BLaER1 (cell line): ENCODE data around the gene LONP2.

ENCODE experiments used
- H3K27ac ChIP-seq: shearing (Covaris generic); formaldehyde crosslinking; 2 replicates; pipeline ENCODE4 v1.8.1; 2022
- H3K27me3 ChIP-seq: shearing (Covaris generic); formaldehyde crosslinking; 2 replicates; pipeline ENCODE4 v1.8.1; 2022
- H3K36me3 ChIP-seq: shearing (Covaris generic); formaldehyde crosslinking; 2 replicates; pipeline ENCODE4 v1.8.1; 2022
- H3K4me1 ChIP-seq: shearing (Covaris generic); formaldehyde crosslinking; 2 replicates; pipeline ENCODE4 v1.8.1; 2022
- H3K4me2 ChIP-seq: shearing (Covaris generic); formaldehyde crosslinking; 2 replicates; pipeline ENCODE4 v1.8.1; 2022
- H3K4me3 ChIP-seq: shearing (Covaris generic); formaldehyde crosslinking; 2 replicates; pipeline ENCODE4 v1.8.1; 2022
- H3K9ac ChIP-seq: shearing (Covaris generic); formaldehyde crosslinking; 2 replicates; pipeline ENCODE4 v1.8.1; 2022
- H3K9me3 ChIP-seq: shearing (Covaris generic); formaldehyde crosslinking; 2 replicates; pipeline ENCODE4 v1.8.1; 2022
- H4K20me1 ChIP-seq: shearing (Covaris generic); formaldehyde crosslinking; 2 replicates; pipeline ENCODE4 v1.8.1; 2022
- Cebpa-rat ChIP-seq: shearing (Covaris generic); IDR thresholded peaks from 2 replicates; pipeline ENCODE4 v1.8.1; 2022

Gene LONP2

GRCh38 chr16:48284772-48285409 lies 40.8 kb downstream of the LONP2 start:
- Histone ChIP-seq H3K27me3 (no peaks in the 10 kb centered on the region), H3K9me3 (peaks cover 27% of the 10 kb centered on the region), H3K4me1 (peaks cover 14% of the 10 kb centered on the region), H3K4me2 (no peak overlapping the region), H3K9ac (no peak overlapping the region), H3K36me3 (peaks cover 74% of the 10 kb centered on the region), H4K20me1 (no peaks in the 10 kb centered on the region), H3K4me3 (no peak overlapping the region), H3K27ac (no peak overlapping the region)
- no peak for TF ChIP-seq Cebpa-rat

GRCh38 chr16:48287239-48287638 lies 43.1 kb downstream of the LONP2 start:
- no peak overlapping the region for H3K4me2 ChIP-seq
- H3K27me3 ChIP-seq, result no peaks in the 10 kb centered on the region
- no peak overlapping the region for H3K27ac ChIP-seq
- peaks cover 27% of the 10 kb centered on the region for H3K9me3 ChIP-seq
- no peak for TF ChIP-seq Cebpa-rat
- no peak overlapping the region for H3K9ac ChIP-seq
- H3K4me3 ChIP-seq, result no peak overlapping the region
- no peaks in the 10 kb centered on the region for H4K20me1 ChIP-seq
- H3K4me1 ChIP-seq, result peaks cover 26% of the 10 kb centered on the region
- peaks cover 86% of the 10 kb centered on the region for H3K36me3 ChIP-seq

DNA sequence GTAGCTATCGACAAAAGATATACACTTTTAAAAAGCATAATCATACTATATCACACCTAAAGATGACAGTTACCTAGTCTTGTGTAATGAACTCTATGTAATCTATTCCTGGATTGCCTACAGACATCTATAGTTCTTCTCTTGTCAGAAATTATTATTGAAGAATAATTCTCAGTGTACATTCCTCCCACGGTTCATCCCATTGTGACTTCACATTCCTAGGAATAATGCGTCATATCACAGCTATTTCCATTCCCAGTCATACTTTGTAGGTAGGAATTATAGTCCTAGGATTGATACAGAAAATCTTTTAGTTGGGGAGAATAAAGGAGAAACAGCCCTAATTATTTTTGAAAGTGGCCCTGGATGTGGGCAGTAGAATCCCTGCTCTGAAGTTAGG lies 47.2 kb downstream of the LONP2 start:
- peaks cover 93% of the 10 kb centered on the region for H3K36me3 ChIP-seq
- peaks cover 15% of the 10 kb centered on the region for H3K4me1 ChIP-seq
- no peak overlapping the region for H3K9ac ChIP-seq
- no peak overlapping the region for H3K27ac ChIP-seq
- H3K4me2 ChIP-seq, result no peak overlapping the region
- H3K4me3 ChIP-seq, result no peak overlapping the region
- H3K9me3 ChIP-seq, result peaks cover 16% of the 10 kb centered on the region
- no peak for TF ChIP-seq Cebpa-rat
- H4K20me1 ChIP-seq, result no peaks in the 10 kb centered on the region
- no peaks in the 10 kb centered on the region for H3K27me3 ChIP-seq

GRCh38 chr16:48291754-48292153 lies 47.7 kb downstream of the LONP2 start:
- Histone ChIP-seq H3K9me3 (peaks cover 11% of the 10 kb centered on the region), H3K36me3 (peaks cover 93% of the 10 kb centered on the region), H3K9ac (no peak overlapping the region), H3K4me2 (no peak overlapping the region), H3K27me3 (no peaks in the 10 kb centered on the region), H3K27ac (no peak overlapping the region), H3K4me1 (peaks cover 15% of the 10 kb centered on the region), H4K20me1 (no peaks in the 10 kb centered on the region), H3K4me3 (no peak overlapping the region)
- TF ChIP-seq Cebpa-rat, result no peak

DNA sequence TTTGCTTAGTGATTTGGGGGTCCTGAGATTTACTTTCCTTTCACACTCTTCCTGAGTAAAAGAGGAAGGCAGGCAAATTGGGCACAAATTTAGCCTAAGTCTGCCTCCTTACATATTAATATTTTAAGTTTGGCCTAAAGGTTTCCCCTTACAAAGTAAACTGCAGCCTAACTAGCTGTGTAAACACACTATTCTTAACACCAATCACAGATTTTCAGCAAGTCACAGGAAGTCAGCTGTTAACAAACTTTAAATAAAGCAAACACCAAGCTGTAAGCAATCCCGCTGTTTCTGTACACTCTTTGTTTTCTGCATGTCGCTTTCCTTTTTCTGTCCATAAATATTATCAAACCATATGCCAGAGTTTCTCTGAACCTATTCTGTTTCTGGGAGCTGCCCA lies 48.4 kb downstream of the LONP2 start:
- no peak overlapping the region for H3K4me3 ChIP-seq
- H4K20me1 ChIP-seq, result no peaks in the 10 kb centered on the region
- no peak overlapping the region for H3K4me2 ChIP-seq
- H3K9ac ChIP-seq, result no peak overlapping the region
- peaks cover 93% of the 10 kb centered on the region for H3K36me3 ChIP-seq
- peaks cover 4% of the 10 kb centered on the region for H3K9me3 ChIP-seq
- no peak for TF ChIP-seq Cebpa-rat
- peaks cover 15% of the 10 kb centered on the region for H3K4me1 ChIP-seq
- H3K27me3 ChIP-seq, result no peaks in the 10 kb centered on the region
- H3K27ac ChIP-seq, result no peak overlapping the region

DNA sequence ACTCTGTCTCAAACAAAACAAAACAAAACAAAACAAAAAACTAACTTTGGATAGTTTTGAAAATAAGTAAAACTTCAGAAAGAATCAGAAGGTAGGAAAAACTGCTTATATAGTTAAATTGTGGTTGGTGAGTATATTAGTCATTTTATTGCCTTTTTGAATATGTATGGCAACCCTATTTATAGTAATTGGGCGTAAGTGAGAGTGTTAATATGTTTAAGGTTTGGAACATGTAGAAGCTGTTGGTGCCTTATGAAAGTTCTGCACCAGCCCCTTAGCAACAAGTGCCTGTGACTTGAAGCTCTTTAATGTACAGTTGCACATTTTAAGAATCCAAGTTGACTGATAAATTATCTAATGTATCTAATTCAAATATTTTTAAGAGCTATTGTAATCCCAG lies 50.6 kb downstream of the LONP2 start:
- Histone ChIP-seq H3K27ac (no peak overlapping the region), H3K36me3 (peaks cover 90% of the 10 kb centered on the region), H3K4me1 (peaks cover 15% of the 10 kb centered on the region), H3K4me3 (no peak overlapping the region), H4K20me1 (no peaks in the 10 kb centered on the region), H3K4me2 (no peak overlapping the region), H3K27me3 (no peaks in the 10 kb centered on the region), H3K9me3 (no peaks in the 10 kb centered on the region), H3K9ac (no peak overlapping the region)
- TF ChIP-seq Cebpa-rat, result no peak

- Histone ChIP-seq H3K4me2 (no peak overlapping the region), H4K20me1 (no peaks in the 10 kb centered on the region), H3K4me1 (peaks cover 8% of the 10 kb centered on the region), H3K36me3 (peaks cover 91% of the 10 kb centered on the region), H3K9me3 (no peaks in the 10 kb centered on the region), H3K27me3 (no peaks in the 10 kb centered on the region), H3K4me3 (no peak overlapping the region), H3K9ac (no peak overlapping the region), H3K27ac (no peak overlapping the region)
- no peak for TF ChIP-seq Cebpa-rat
These were observed 51.6 kb downstream of the LONP2 start for GRCh38 chr16:48295488-48296281.

GRCh38 chr16:48299471-48299870 lies 55.4 kb downstream of the LONP2 start:
- no peak overlapping the region for H3K9ac ChIP-seq
- no peaks in the 10 kb centered on the region for H3K4me1 ChIP-seq
- H3K9me3 ChIP-seq, result peaks cover 2% of the 10 kb centered on the region; the same call in 1 of the 2 replicates
- H3K36me3 ChIP-seq, result peaks cover 89% of the 10 kb centered on the region
- no peaks in the 10 kb centered on the region for H4K20me1 ChIP-seq
- no peak overlapping the region for H3K4me2 ChIP-seq
- H3K27me3 ChIP-seq, result no peaks in the 10 kb centered on the region
- H3K4me3 ChIP-seq, result no peak overlapping the region
- TF ChIP-seq Cebpa-rat, result no peak
- no peak overlapping the region for H3K27ac ChIP-seq

DNA sequence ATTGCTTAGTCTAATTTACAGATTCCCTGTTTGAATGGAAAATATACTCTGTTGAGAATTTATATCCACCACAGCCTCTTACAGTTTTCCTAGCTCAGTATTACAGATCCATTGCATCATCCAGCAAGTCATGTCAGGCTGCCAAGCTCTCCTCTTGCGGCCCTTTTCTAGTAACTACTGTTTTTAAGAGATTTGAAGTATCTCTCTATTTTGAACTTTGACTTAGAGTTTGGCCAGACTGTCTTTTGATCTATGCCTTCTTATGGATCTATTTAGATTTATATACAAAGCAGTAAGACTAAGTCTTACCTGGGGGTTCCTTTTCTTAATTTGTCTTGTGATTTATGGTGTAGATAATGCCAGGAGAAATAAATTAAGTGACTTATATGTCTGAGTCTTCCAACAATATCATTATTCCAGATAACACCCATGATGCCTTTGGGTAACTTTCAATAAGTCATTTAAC lies 56.3 kb downstream of the LONP2 start:
- H3K4me3 ChIP-seq, result no peak overlapping the region
- no peak overlapping the region for H3K27ac ChIP-seq
- H3K4me1 ChIP-seq, result peaks cover 4% of the 10 kb centered on the region
- no peak overlapping the region for H3K4me2 ChIP-seq
- peaks cover 90% of the 10 kb centered on the region for H3K36me3 ChIP-seq
- H4K20me1 ChIP-seq, result no peaks in the 10 kb centered on the region
- H3K9me3 ChIP-seq, result peaks cover 4% of the 10 kb centered on the region; the same call in 1 of the 2 replicates
- no peak for TF ChIP-seq Cebpa-rat
- H3K27me3 ChIP-seq, result no peaks in the 10 kb centered on the region
- H3K9ac ChIP-seq, result no peak overlapping the region

GRCh38 chr16:48308535-48308934 lies 64.4 kb downstream of the LONP2 start:
- Histone ChIP-seq H3K27ac (no peak overlapping the region), H4K20me1 (no peaks in the 10 kb centered on the region), H3K9me3 (peaks cover 63% of the 10 kb centered on the region), H3K9ac (no peak overlapping the region), H3K4me1 (peaks cover 22% of the 10 kb centered on the region), H3K36me3 (peaks cover 81% of the 10 kb centered on the region), H3K4me3 (no peak overlapping the region), H3K4me2 (no peak overlapping the region), H3K27me3 (no peaks in the 10 kb centered on the region)
- TF ChIP-seq Cebpa-rat, result no peak
